GM19043 (cell line): ENCODE data around the gene ELP1.

ENCODE experiments used
- ATAC-seq: cut with Tn5 transposase; IDR thresholded peaks from one replicate; pipeline ENCODE4 v1.9.1; 2021; ENCODE audit warnings: low read depth; ENCODE audit not compliant: unreplicated experiment

The ELP1 gene

GRCh38 chr9:108885643-108886348 lies 48.1 kb downstream of the ELP1 start:
- peak; percentile 99 for ATAC-seq

- ATAC-seq, result no peak
Observed at GRCh38 chr9:108884701-108885100, 49.2 kb downstream of the ELP1 start.

- ATAC-seq, result no peak
Observed at GRCh38 chr9:108883085-108883484, 50.8 kb downstream of the ELP1 start.

GRCh38 chr9:108882052-108882888 lies 51.7 kb downstream of the ELP1 start:
- ATAC-seq, result no peak

- no peak for ATAC-seq
Observed at GRCh38 chr9:108880738-108881316, 53.1 kb downstream of the ELP1 start.

- no peak for ATAC-seq
Observed at GRCh38 chr9:108877524-108877923, 56.4 kb downstream of the ELP1 start.

- no peak for ATAC-seq
Observed at GRCh38 chr9:108876425-108876824, 57.5 kb downstream of the ELP1 start.

- no peak for ATAC-seq
Observed at GRCh38 chr9:108874058-108874788, 59.7 kb downstream of the ELP1 start.

GRCh38 chr9:108869092-108869725 lies 64.7 kb downstream of the ELP1 start:
- ATAC-seq, result no peak

- no peak for ATAC-seq
Observed at GRCh38 chr9:108867829-108868228, 66.1 kb downstream of the ELP1 start.

GRCh38 chr9:108867116-108867515 lies 66.8 kb downstream of the ELP1 start:
- no peak for ATAC-seq

- ATAC-seq, result no peak
Observed at GRCh38 chr9:108866001-108866420, 67.9 kb downstream of the ELP1 start.

- no peak for ATAC-seq
Observed at GRCh38 chr9:108865037-108865436, 68.9 kb downstream of the ELP1 start.

GRCh38 chr9:108864446-108864845 lies 69.5 kb downstream of the ELP1 start:
- ATAC-seq, result no peak

GRCh38 chr9:108863891-108864290 lies 70.0 kb downstream of the ELP1 start:
- no peak for ATAC-seq

GRCh38 chr9:108861997-108862396 lies 71.9 kb downstream of the ELP1 start, which contains the start of gene ACTL7A:
Gene ACTL7A, plus strand, starts transcription at chr9:108862266. Its CDS starts 57 bp downstream, at chr9:108862323.
- ATAC-seq, result no peak

- no peak for ATAC-seq
Observed at GRCh38 chr9:108861464-108861863, 72.5 kb downstream of the ELP1 start.

- ATAC-seq, result no peak
Observed at GRCh38 chr9:108860764-108861163, 73.2 kb downstream of the ELP1 start.

- ATAC-seq, result no peak
Observed at GRCh38 chr9:108860354-108860753, 73.6 kb downstream of the ELP1 start.

GRCh38 chr9:108859459-108860114 lies 74.3 kb downstream of the ELP1 start:
- peak; percentile 53 for ATAC-seq
